Measurements from ENCODE around the gene STRADB. TPM values are rescaled to one million over a fixed set of nuclear protein-coding genes. Genes with fewer than 3 reads are reported as not detected.
"Not testable (repeated sequence)": the region's sequence is repeated elsewhere in the genome, so short reads cannot be mapped to it uniquely, and the experiment has no call there.

The STRADB gene
- total RNA-seq, 1 experiment from 2014 or later = 24.0 TPM

- Histone ChIP-seq H3K9me2 (ENCODE audit: insufficient read depth) (no peaks in the 10 kb centered on the region), H3K9me3 (ENCODE audit: insufficient read depth, low read depth) (no peaks in the 10 kb centered on the region), H3K36me3 (ENCODE audit: low read depth) (no peaks in the 10 kb centered on the region), H3K4me1 (replicated peaks; ENCODE audit: insufficient read depth) (peaks cover 16% of the 10 kb centered on the region), H3F3A (ENCODE audit: insufficient read depth, low read depth) (peaks cover 11% of the 10 kb centered on the region), H3K4me2 (no peak overlapping the region), H4K20me1 (ENCODE audit: insufficient read depth) (no peaks in the 10 kb centered on the region), H2AFZ (no peak overlapping the region), H3K79me2 (ENCODE audit: low read depth) (peaks cover 20% of the 10 kb centered on the region; the same call in 1 of the 2 replicates), H3K27ac (no peak overlapping the region), H3K4me3 (no peak overlapping the region), H3K27me3 (ENCODE audit: insufficient read depth, low read depth) (no peaks in the 10 kb centered on the region)
- no peak for DNase-seq
- intact Hi-C loops (cut with micrococcal nuclease; ENCODE audit: unreplicated experiment) = no loop called here
- TF ChIP-seq CTCF (conservative IDR thresholded peaks at IDR 0.05) (no peak), EZH2 (IDR thresholded peaks at IDR 0.05; ENCODE audit: low read depth) (no peak)
- POLR2A ChIA-PET (ENCODE audit: unreplicated experiment) = no interaction called here
- CTCF ChIA-PET = interaction anchor here (0.5 kb wide), 1 partner anchor 17 kb away, joined by 9 read pairs; no protein-coding TSS in a partner anchor
- BruUV-seq (replicated peaks) = no TSS peak
Observed at GRCh38 chr2:201436141-201436540, 15.4 kb upstream of the STRADB start.

- H3K27me3 ChIP-seq (ENCODE audit: insufficient read depth, low read depth); BruUV-seq (replicated peaks); intact Hi-C loops (cut with micrococcal nuclease; ENCODE audit: unreplicated experiment); H3K4me3 ChIP-seq; H4K20me1 ChIP-seq (ENCODE audit: insufficient read depth); H2AFZ ChIP-seq; H3K27ac ChIP-seq; H3K4me2 ChIP-seq; H3K9me2 ChIP-seq (ENCODE audit: insufficient read depth); DNase-seq; H3K9me3 ChIP-seq (ENCODE audit: insufficient read depth, low read depth); H3K36me3 ChIP-seq (ENCODE audit: low read depth): not testable (repeated sequence)
- peaks cover 16% of the 10 kb centered on the region for H3K4me1 ChIP-seq (replicated peaks; ENCODE audit: insufficient read depth)
- ChIA-PET CTCF (interaction anchor here (0.7 to 1.3 kb wide), 2 partner anchors 207 to 1385 kb away, joined by 3 to 5 read pairs; no protein-coding TSS in a partner anchor), POLR2A (ENCODE audit: unreplicated experiment) (interaction anchor here (0.6 kb wide), 1 partner anchor 206 kb away, joined by 3 read pairs; no protein-coding TSS in a partner anchor)
- peaks cover 25% of the 10 kb centered on the region; the same call in 1 of the 2 replicates for H3K79me2 ChIP-seq (ENCODE audit: low read depth)
- H3F3A ChIP-seq (ENCODE audit: insufficient read depth, low read depth) = peaks cover 11% of the 10 kb centered on the region
Observed at GRCh38 chr2:201439336-201439922, 12.1 kb upstream of the STRADB start.

GRCh38 chr2:201440182-201440581, 11.4 kb upstream of the STRADB start:
- H3K36me3 ChIP-seq (ENCODE audit: low read depth) = no peaks in the 10 kb centered on the region
- peaks cover 11% of the 10 kb centered on the region for H3F3A ChIP-seq (ENCODE audit: insufficient read depth, low read depth)
- ChIA-PET CTCF (interaction anchor here (0.6 to 1.3 kb wide), 2 partner anchors 24 to 208 kb away, joined by 3 to 5 read pairs; no protein-coding TSS in a partner anchor), POLR2A (ENCODE audit: unreplicated experiment) (interaction anchor here (0.5 to 0.6 kb wide), 4 partner anchors 8 to 257 kb away, joined by 3 to 4 read pairs (median 3); partner anchors contain the start of gene CASP10)
- H3K9me2 ChIP-seq (ENCODE audit: insufficient read depth) = no peaks in the 10 kb centered on the region
- no peak overlapping the region for H2AFZ ChIP-seq
- no peaks in the 10 kb centered on the region for H3K27me3 ChIP-seq (ENCODE audit: insufficient read depth, low read depth)
- no peaks in the 10 kb centered on the region for H3K9me3 ChIP-seq (ENCODE audit: insufficient read depth, low read depth)
- peaks cover 23% of the 10 kb centered on the region for H3K79me2 ChIP-seq (ENCODE audit: low read depth)
- BruUV-seq (replicated peaks) = no TSS peak
- H4K20me1 ChIP-seq (ENCODE audit: insufficient read depth) = no peaks in the 10 kb centered on the region
- H3K27ac ChIP-seq = peak overlapping the region; percentile 32; the same call in 1 of the 2 replicates
- DNase-seq = peak; percentile 73 to 93
- 0 out of 2 replicates have a peak overlapping the region, but pooled peaks have one; percentile 14 for H3K4me3 ChIP-seq
- intact Hi-C loops (cut with micrococcal nuclease; ENCODE audit: unreplicated experiment) = no loop called here
- TF ChIP-seq EZH2 (IDR thresholded peaks at IDR 0.05; ENCODE audit: low read depth) = no peak
- TF ChIP-seq CTCF (conservative IDR thresholded peaks at IDR 0.05) = no peak
- H3K4me1 ChIP-seq (replicated peaks; ENCODE audit: insufficient read depth) = peaks cover 16% of the 10 kb centered on the region
- peak overlapping the region; percentile 54 for H3K4me2 ChIP-seq
